Measurements from ENCODE around the gene PPP6C.
"Not testable (repeated sequence)": the region's sequence is repeated elsewhere in the genome, so short reads cannot be mapped to it uniquely, and the experiment has no call there.

GRCh38 chr9:125118696-125119095 lies 70.9 kb downstream of the PPP6C start:
- TF ChIP-seq BHLHE40 (IDR thresholded peaks at IDR 0.05; ENCODE audit: borderline replicate concordance); L3MBTL2 (conservative IDR thresholded peaks at IDR 0.05); PKNOX1 (IDR thresholded peaks at IDR 0.05); ELF4 (IDR thresholded peaks at IDR 0.05); FOXM1 (IDR thresholded peaks at IDR 0.05; ENCODE audit: borderline replicate concordance); ARNT (IDR thresholded peaks at IDR 0.05); SP1 (IDR thresholded peaks at IDR 0.05); FOXK2 (IDR thresholded peaks at IDR 0.05); SUZ12 (IDR thresholded peaks at IDR 0.05); TARDBP (IDR thresholded peaks at IDR 0.05); HDGF (IDR thresholded peaks at IDR 0.05; ENCODE audit: borderline replicate concordance); NFRKB (IDR thresholded peaks at IDR 0.05); ZNF384 (IDR thresholded peaks at IDR 0.05); FOXA1 (IDR thresholded peaks at IDR 0.05): not testable (repeated sequence)

All from HEK293T (cell line).